K562 (cell line): ENCODE measurements around the gene NFIB. TPM values are rescaled to one million over a fixed set of nuclear protein-coding genes. Genes with fewer than 3 reads are reported as not detected.

Experiments used
- ATAC-seq: fragments of 200-7000 bp; cut with Tn5 transposase; 3 replicates; pipeline ENCODE4 v1.9.1; 2020; ENCODE audit warnings: moderate library complexity
- BruUV-seq: library from RNA; stranded (reverse); fragments of 400-500 nt; replicated peaks from 2 replicates; lab custom pipeline; 2021; lab: Mats Ljungman, UMichigan
- CTCF ChIA-PET: fragments of 300-600 bp; formaldehyde crosslinking; extraction: SDS; loops from one replicate; lab custom pipeline; 2021; ENCODE audit warnings: low intra/inter-chr PET ratio; lab: Yijun Ruan, JAX
- POLR2A ChIA-PET: fragments of 300-600, 350-650 bp; sonication (Branson Sonifier 250); formaldehyde crosslinking; extraction: SDS; loops from one replicate; lab custom pipeline; 2021; ENCODE audit warnings: antibody characterized with exemption, inconsistent platforms; lab: Yijun Ruan, JAX
- DNase-seq, 4 experiments: peaks; one replicate each; pipeline versions ENCODE4 v3.0.0 to v3.0.0-alpha.2; 2011 to 2018; ENCODE audit warnings: low spot score in 3 of 4, mixed read lengths in 3 of 4; ENCODE audit errors: extremely low read depth in 1 of 4
- FAIRE-seq: peaks from 2 replicates; lab custom pipeline; 2011; peaks lifted over from hg19 to GRCh38; lab: Jason Lieb, UNC
- H2AFZ ChIP-seq: 2 replicates; pipeline ENCODE4 v1.6.0; 2011; ENCODE audit warnings: low read depth, low read length, control low read depth, inconsistent platforms
- H3K27ac ChIP-seq: fragments of 200-600 bp; 3 replicates; pipeline ENCODE4 v1.8.0; 2011; ENCODE audit warnings: low read depth, mild to moderate bottlenecking, control low read depth, inconsistent platforms, low read length, moderate library complexity, mixed read lengths; ENCODE audit errors: extremely low read depth
- H3K27me3 ChIP-seq, 2 experiments: fragments of 300-600 bp in 1 of 2; 2 replicates in 1 of 2; 3 replicates in 1 of 2; pipeline versions ENCODE4 v1.6.0 to v1.8.0; 2011; ENCODE audit warnings: inconsistent platforms in 2 of 2, low read length in 2 of 2, mild to moderate bottlenecking in 1 of 2, mixed read lengths in 1 of 2, moderate library complexity in 1 of 2; ENCODE audit not compliant: control insufficient read depth in 2 of 2, insufficient read depth in 2 of 2
- H3K36me3 ChIP-seq: fragments of 300-600 bp; 3 replicates; pipeline ENCODE4 v1.8.0; 2011; ENCODE audit warnings: mild to moderate bottlenecking, low read length, inconsistent platforms; ENCODE audit not compliant: control insufficient read depth, insufficient read depth
- H3K4me1 ChIP-seq, 2 experiments: fragments of 200-600 bp in 1 of 2; replicated peaks in 1 of 2; 2 replicates in 1 of 2; 3 replicates in 1 of 2; pipeline versions ENCODE4 v1.5.1 to v1.8.0; 2011; ENCODE audit warnings: inconsistent platforms in 2 of 2, low read length in 2 of 2, mild to moderate bottlenecking in 1 of 2, mixed read lengths in 1 of 2, moderate library complexity in 1 of 2; ENCODE audit not compliant: control insufficient read depth in 2 of 2, insufficient read depth in 2 of 2
- H3K4me2 ChIP-seq: 2 replicates; pipeline ENCODE4 v1.6.1; 2011; ENCODE audit warnings: low read length, control low read depth, inconsistent platforms, mixed read lengths; ENCODE audit not compliant: insufficient read depth
- H3K4me3 ChIP-seq: fragments of 200-600 bp; sonication (generic), shearing (Covaris generic); 2 replicates; pipeline ENCODE4 v1.5.1; 2016; ENCODE audit warnings: control low read depth, inconsistent platforms
- H3K79me2 ChIP-seq: fragments of 200-600 bp; 3 replicates; pipeline ENCODE4 v1.8.0; 2011; ENCODE audit warnings: low read length, inconsistent platforms; ENCODE audit not compliant: control insufficient read depth, insufficient read depth
- H3K9ac ChIP-seq, 2 experiments: 2 replicates each; pipeline versions ENCODE4 v1.6.0 to v1.6.1; 2011; ENCODE audit warnings: low read depth in 2 of 2, low read length in 2 of 2, control low read depth in 1 of 2, inconsistent platforms in 1 of 2, mild to moderate bottlenecking in 1 of 2, mixed read lengths in 1 of 2; ENCODE audit not compliant: insufficient read depth in 1 of 2
- H3K9me1 ChIP-seq: one replicate; pipeline ENCODE4 v1.6.0; 2011; ENCODE audit warnings: inconsistent platforms, mild to moderate bottlenecking, low read length, moderate library complexity; ENCODE audit not compliant: control insufficient read depth, insufficient read depth
- H3K9me3 ChIP-seq: replicated peaks from 2 replicates; pipeline ENCODE4 v1.5.1; 2011; ENCODE audit warnings: low read depth, low read length, inconsistent platforms; ENCODE audit not compliant: control insufficient read depth, insufficient read depth
- H4K20me1 ChIP-seq: replicated peaks from 2 replicates; pipeline ENCODE4 v1.6.1; 2011; ENCODE audit warnings: low read length, inconsistent platforms, mixed read lengths; ENCODE audit not compliant: control insufficient read depth, insufficient read depth
- BDP1 ChIP-seq: IDR thresholded peaks from 3 replicates; pipeline ENCODE4 v1.6.1; 2011; ENCODE audit not compliant: insufficient read length, insufficient read depth
- CGGBP1 ChIP-seq: fragments of 250-450 bp; sonication (Bioruptor Pico); IDR thresholded peaks from 2 replicates; pipeline ENCODE4 v1.9.0; 2021; ENCODE audit warnings: mild to moderate bottlenecking
- CREB3 ChIP-seq: fragments of 450-650 bp; conservative IDR thresholded peaks from 2 replicates; pipeline ENCODE4 v1.6.1; 2016; ENCODE audit warnings: missing genetic modification characterization, low read depth, mild to moderate bottlenecking, missing compliant biosample characterization, moderate library complexity
- GATA2 ChIP-seq: sonication (generic); formaldehyde crosslinking; IDR thresholded peaks from 2 replicates; pipeline ENCODE4 v1.4.0; 2020; ENCODE audit warnings: mild to moderate bottlenecking, missing genetic modification reagents
- NFE2 ChIP-seq: IDR thresholded peaks from 2 replicates; pipeline ENCODE4 v1.6.1; 2014; ENCODE audit warnings: antibody characterized with exemption, low read depth
- RFX7 ChIP-seq: fragments of 250-450 bp; sonication (Bioruptor Pico); IDR thresholded peaks from 2 replicates; pipeline ENCODE4 v1.5.1; 2021; ENCODE audit warnings: mild to moderate bottlenecking
- RREB1 ChIP-seq: fragments of 250-450 bp; sonication (Bioruptor Pico); IDR thresholded peaks from 2 replicates; pipeline ENCODE4 v1.4.0; 2020
- SAP30 ChIP-seq: fragments of 200-600 bp; sonication (generic); IDR thresholded peaks from 2 replicates; pipeline ENCODE4 v1.6.1; 2012; ENCODE audit warnings: borderline replicate concordance, low read depth, mild to moderate bottlenecking, moderate library complexity, low read length, control low read depth, inconsistent platforms; ENCODE audit not compliant: insufficient read depth, poor library complexity, severe bottlenecking
- SIX5 ChIP-seq, 2 experiments: IDR thresholded peaks; 2 replicates each; pipeline ENCODE4 v1.6.1; 2011; ENCODE audit warnings: low read length in 2 of 2, borderline replicate concordance in 1 of 2, low read depth in 1 of 2, mild to moderate bottlenecking in 1 of 2, moderate library complexity in 1 of 2; ENCODE audit not compliant: insufficient read depth in 1 of 2
- SMAD2 ChIP-seq: fragments of 150-350 bp; IDR thresholded peaks from 2 replicates; pipeline ENCODE4 v1.6.1; 2014; ENCODE audit warnings: low read depth, mild to moderate bottlenecking, low read length
- SMAD4 ChIP-seq: fragments of 250-450 bp; sonication (Bioruptor Pico); conservative IDR thresholded peaks from 2 replicates; pipeline ENCODE4 v1.8.0; 2021; ENCODE audit warnings: inconsistent platforms, mild to moderate bottlenecking, moderate library complexity
- TCF15 ChIP-seq: fragments of 250-450 bp; sonication (Bioruptor Pico); IDR thresholded peaks from 2 replicates; pipeline ENCODE4 v1.8.0; 2022; ENCODE audit warnings: moderate library complexity, mild to moderate bottlenecking, inconsistent platforms
- ZFX ChIP-seq: sonication (generic); formaldehyde crosslinking; IDR thresholded peaks from 2 replicates; pipeline ENCODE4 v1.8.0; 2022; ENCODE audit warnings: mild to moderate bottlenecking, missing genetic modification reagents, moderate library complexity
- ZNF644 ChIP-seq: fragments of 200-800 bp; sonication (Bioruptor generic); IDR thresholded peaks from 2 replicates; pipeline ENCODE4 v1.6.1; 2016; ENCODE audit warnings: low read depth, missing genetic modification characterization, missing compliant biosample characterization
- WGBS: fragments of 100-300 bp; shearing (Covaris generic); methylation state at CpG from one replicate; pipeline ENCODE4 v1.1.6; 2016; ENCODE audit warnings: low coverage, mixed read lengths; ENCODE audit not compliant: insufficient coverage; ENCODE audit errors: missing lambda C conversion rate; 5-methylcytosine and 5-hydroxymethylcytosine counted together
- in situ Hi-C: fragments of 300-500 bp; cut with MboI; formaldehyde crosslinking; loops from 4 replicates; pipeline ENCODE4 v1.15.0; 2018; ENCODE audit warnings: inconsistent platforms, mixed read lengths
- intact Hi-C: fragments of 100-400 bp; cut with micrococcal nuclease; formaldehyde crosslinking; loops from 2 replicates; pipeline ENCODE4 v1.14.2; 2022
- polyA plus RNA-seq, 8 experiments: library from polyadenylated mRNA; depleted of rRNA in 4 of 8; stranded (reverse) in 5 of 8; unstranded in 3 of 8; fragments of >200 nt; fragmentation: Nextera tagmentation in 2 of 8; fragmentation: Illumina TruSeq in 1 of 8; extraction: Ambion mirVana in 2 of 8; extraction: Trizol in 1 of 8; gene quantifications; 2 replicates each; pipeline versions ENCODE4 v1.2.1 to v1.2.3, GENCODE V29; 2011 to 2014; ENCODE audit warnings: inconsistent platforms in 1 of 8, missing spikeins in 1 of 8
- total RNA-seq, 7 experiments: library from RNA; depleted of rRNA in 6 of 7; stranded (reverse); fragments of >200 nt in 6 of 7; fragmentation: Illumina TruSeq in 2 of 7; extraction: Trizol in 2 of 7; gene quantifications; 2 replicates each; pipeline versions ENCODE4 v1.2.1 to v1.2.3, GENCODE V29; 2011 to 2021; ENCODE audit warnings: low replicate concordance in 1 of 7

NFIB gene
- total and polyA plus RNA-seq, 9 of the 15 experiments (the other 6 are each of a cell fraction or from before 2014, with no cell fraction given): 1.2 to 3.3 (median 1.9) TPM

GRCh38 chr9:14211564-14211963, 102.4 kb downstream of the NFIB start:
- Histone ChIP-seq H3K4me3 (no peak overlapping the region), H3K4me1 (no peaks in the 10 kb centered on the region), H3K36me3 (no peaks in the 10 kb centered on the region), H3K4me2 (no peak overlapping the region), H3K27me3 (peaks cover 0 to 8% of the 10 kb centered on the region in 2 experiments; a peak in 1 of 5 replicates), H3K27ac (no peak overlapping the region), H2AFZ (no peak overlapping the region), H3K9me3 (no peaks in the 10 kb centered on the region), H4K20me1 (no peaks in the 10 kb centered on the region), H3K9ac (no peak overlapping the region), H3K79me2 (no peaks in the 10 kb centered on the region), H3K9me1 (no peaks in the 10 kb centered on the region)
- no peak for FAIRE-seq
- 8% methylated on average over 6 of the region's 6 CpGs for WGBS
- ATAC-seq: no peak
- intact Hi-C loops (loop anchor here (10.0 kb wide), 1 partner anchor 47 kb away; no protein-coding TSS in a partner anchor), in situ Hi-C loops (no loop called here)
- CTCF ChIA-PET: no interaction called here
- BruUV-seq: no TSS peak
- POLR2A ChIA-PET: interaction anchor here (0.6 kb wide), 1 partner anchor 8 kb away, joined by 3 read pairs; no protein-coding TSS in a partner anchor
- DNase-seq: no peak
- TF ChIP-seq GATA2 (CRISPR knock-in tag) (no peak), TCF15 (CRISPR knock-in tag) (no peak), BDP1 (no peak), ZNF644 (no peak), RFX7 (CRISPR knock-in tag) (no peak), CGGBP1 (CRISPR knock-in tag) (no peak), SMAD4 (CRISPR knock-in tag) (no peak), CREB3 (tag) (no peak), RREB1 (no peak), SMAD2 (no peak), SIX5 (IDR thresholded peaks at IDR 0.05; ENCODE audit: borderline replicate concordance in 1 of 2, insufficient read depth in 1 of 2, low read depth in 1 of 2, low read length in 2 of 2) (no peak), SAP30 (no peak), NFE2 (no peak), ZFX (no peak)
